HEK293 (cell line): ENCODE results near the gene MARCHF3.
"Not testable (repeated sequence)": the region's sequence is repeated elsewhere in the genome, so short reads cannot be mapped to it uniquely, and the experiment has no call there.

Source experiments
- CTCF ChIA-PET: fragments of 350-600 bp; formaldehyde crosslinking; extraction: SDS; loops from one replicate; lab custom pipeline; 2021; ENCODE audit warnings: antibody characterized with exemption; lab: Yijun Ruan, JAX
- POLR2A ChIA-PET: fragments of 300-600 bp; formaldehyde crosslinking; extraction: SDS; loops from one replicate; lab custom pipeline; 2020; ENCODE audit warnings: antibody characterized with exemption, inconsistent platforms; lab: Yijun Ruan, JAX
- H3K27ac ChIP-seq: fragments of 200-500 bp; sonication (Bioruptor generic); 2 replicates; pipeline ENCODE4 v1.5.1; 2014; ENCODE audit warnings: low read depth, low read length, control low read depth, inconsistent platforms; ENCODE audit errors: extremely low read depth
- H3K36me3 ChIP-seq, 2 experiments: fragments of 200-500 bp in 1 of 2; sonication (Bioruptor generic) in 1 of 2; 1 replicate in 1 of 2; 2 replicates in 1 of 2; pipeline ENCODE4 v1.5.1; 2014 to 2017; ENCODE audit warnings: inconsistent platforms in 2 of 2, low read length in 2 of 2; ENCODE audit not compliant: control insufficient read depth in 2 of 2, insufficient read depth in 1 of 2
- H3K4me1 ChIP-seq: fragments of 200-500 bp; sonication (Bioruptor generic); 2 replicates; pipeline ENCODE4 v1.5.1; 2014; ENCODE audit warnings: mild to moderate bottlenecking, low read length, inconsistent platforms; ENCODE audit not compliant: control insufficient read depth, insufficient read depth
- H3K4me3 ChIP-seq: 2 replicates; pipeline ENCODE4 v1.5.1; 2011; ENCODE audit warnings: low read depth, mild to moderate bottlenecking, control low read depth, low read length, moderate library complexity
- H3K9me3 ChIP-seq: fragments of 200-500 bp; sonication (Bioruptor generic); 2 replicates; pipeline ENCODE4 v1.5.1; 2014; ENCODE audit warnings: low read depth, low read length, inconsistent platforms; ENCODE audit not compliant: control insufficient read depth, insufficient read depth
- REPIN1 ChIP-seq: fragments of 450-650 bp; formaldehyde crosslinking; IDR thresholded peaks from 2 replicates; pipeline ENCODE4 v1.5.1; 2017; ENCODE audit warnings: missing biosample characterization, missing genetic modification characterization, low read depth
- ZEB2 ChIP-seq: fragments of 450-650 bp; formaldehyde crosslinking; IDR thresholded peaks from 2 replicates; pipeline ENCODE4 v1.5.1; 2016; ENCODE audit warnings: missing biosample characterization, missing genetic modification characterization
- ZFP69B ChIP-seq: fragments of 450-650 bp; formaldehyde crosslinking; IDR thresholded peaks from 2 replicates; pipeline ENCODE4 v1.5.1; 2016; ENCODE audit warnings: missing biosample characterization, missing genetic modification characterization
- ZNF146 ChIP-seq: fragments of 450-650 bp; formaldehyde crosslinking; IDR thresholded peaks from 2 replicates; pipeline ENCODE4 v1.5.1; 2016; ENCODE audit warnings: missing biosample characterization, missing genetic modification characterization
- ZNF184 ChIP-seq: fragments of 450-650 bp; IDR thresholded peaks from 2 replicates; pipeline ENCODE4 v1.5.1; 2018; ENCODE audit warnings: missing biosample characterization, mild to moderate bottlenecking, missing genetic modification characterization
- ZNF26 ChIP-seq: fragments of 450-650 bp; formaldehyde crosslinking; IDR thresholded peaks from 2 replicates; pipeline ENCODE4 v1.5.1; 2016; ENCODE audit warnings: missing biosample characterization, missing genetic modification characterization
- ZNF280C ChIP-seq: fragments of 450-650 bp; formaldehyde crosslinking; IDR thresholded peaks from 2 replicates; pipeline ENCODE4 v1.5.1; 2016; ENCODE audit warnings: missing biosample characterization, missing genetic modification characterization
- ZNF311 ChIP-seq: fragments of 450-650 bp; formaldehyde crosslinking; IDR thresholded peaks from 2 replicates; pipeline ENCODE4 v1.5.1; 2017; ENCODE audit warnings: missing biosample characterization, missing genetic modification characterization, borderline replicate concordance
- ZNF416 ChIP-seq: fragments of 450-650 bp; formaldehyde crosslinking; IDR thresholded peaks from 2 replicates; pipeline ENCODE4 v1.5.1; 2016; ENCODE audit warnings: missing biosample characterization, missing genetic modification characterization
- ZNF558 ChIP-seq: fragments of 450-650 bp; formaldehyde crosslinking; IDR thresholded peaks from 2 replicates; pipeline ENCODE4 v1.5.1; 2016; ENCODE audit warnings: missing biosample characterization, missing genetic modification characterization
- ZNF580 ChIP-seq: fragments of 450-650 bp; formaldehyde crosslinking; IDR thresholded peaks from 2 replicates; pipeline ENCODE4 v1.5.1; 2016; ENCODE audit warnings: missing biosample characterization, missing genetic modification characterization
- ZNF596 ChIP-seq: fragments of 450-650 bp; IDR thresholded peaks from 2 replicates; pipeline ENCODE4 v1.5.0; 2018; ENCODE audit warnings: missing biosample characterization, mild to moderate bottlenecking, missing genetic modification characterization, moderate library complexity
- ZNF624 ChIP-seq: fragments of 450-650 bp; formaldehyde crosslinking; IDR thresholded peaks from 2 replicates; pipeline ENCODE4 v1.5.1; 2017; ENCODE audit warnings: missing biosample characterization, missing genetic modification characterization
- ZNF658 ChIP-seq: fragments of 450-650 bp; formaldehyde crosslinking; IDR thresholded peaks from 2 replicates; pipeline ENCODE4; 2016; ENCODE audit warnings: missing biosample characterization, missing genetic modification characterization
- ZNF701 ChIP-seq: fragments of 450-650 bp; formaldehyde crosslinking; IDR thresholded peaks from 2 replicates; pipeline ENCODE4 v1.5.1; 2016; ENCODE audit warnings: missing biosample characterization, missing genetic modification characterization
- ZNF76 ChIP-seq: fragments of 450-650 bp; formaldehyde crosslinking; IDR thresholded peaks from 2 replicates; pipeline ENCODE4; 2016; ENCODE audit warnings: low read depth, missing biosample characterization, missing genetic modification characterization, borderline replicate concordance
- ZSCAN18 ChIP-seq: fragments of 450-650 bp; formaldehyde crosslinking; IDR thresholded peaks from 2 replicates; pipeline ENCODE4 v1.5.1; 2016; ENCODE audit warnings: missing biosample characterization, missing genetic modification characterization

Gene MARCHF3

GRCh38 chr5:127055880-127056653 is 25.7 kb upstream of the MARCHF3 start:
- Histone ChIP-seq H3K27ac (no peak overlapping the region), H3K4me1 (no peaks in the 10 kb centered on the region), H3K4me3 (no peak overlapping the region), H3K9me3 (no peaks in the 10 kb centered on the region), H3K36me3 (peaks cover 0 to 21% of the 10 kb centered on the region in 2 experiments; a peak in 1 of 3 replicates)
- CTCF ChIA-PET, result interaction anchor here (0.6 to 1.3 kb wide), 4 partner anchors 9 to 380 kb away, joined by 3 to 4 read pairs (median 3); no protein-coding TSS in a partner anchor
- TF ChIP-seq ZNF558 (tag by site-specific recombination), result no peak
- TF ChIP-seq ZNF658 (tag by site-specific recombination), result no peak
- no peak for TF ChIP-seq ZNF76 (tag by site-specific recombination)
- no peak for TF ChIP-seq ZNF416 (tag by site-specific recombination)
- no peak for TF ChIP-seq ZNF624 (tag by site-specific recombination)
- no peak for TF ChIP-seq ZEB2
- TF ChIP-seq ZNF596 (tag by site-specific recombination), result no peak
- TF ChIP-seq REPIN1, result no peak
- TF ChIP-seq ZSCAN18 (tag by site-specific recombination), result no peak
- no peak for TF ChIP-seq ZNF311
- no peak for TF ChIP-seq ZNF701 (tag by site-specific recombination)
- no peak for TF ChIP-seq ZNF280C (tag by site-specific recombination)
- no peak for TF ChIP-seq ZNF26
- no peak for TF ChIP-seq ZFP69B
- TF ChIP-seq ZNF184 (tag by site-specific recombination), result no peak
- POLR2A ChIA-PET, result no interaction called here

- H3K4me1 ChIP-seq, POLR2A ChIA-PET, H3K4me3 ChIP-seq, CTCF ChIA-PET, H3K27ac ChIP-seq, H3K9me3 ChIP-seq: not testable (repeated sequence)
- TF ChIP-seq ZNF580 (tag by site-specific recombination) (peak; percentile 40; the same call in 1 of the 2 replicates), ZNF146 (tag by site-specific recombination) (peak; percentile 88)
- peaks cover 0 to 21% of the 10 kb centered on the region in 2 experiments; a peak in 1 of 3 replicates for H3K36me3 ChIP-seq
Observed at GRCh38 chr5:127053551-127053950, 23.2 kb upstream of the MARCHF3 start.
